Bronchial epithelial cell (primary cell): ENCODE data around the gene HNRNPU. TPM values are rescaled to one million over a fixed set of nuclear protein-coding genes. Genes with fewer than 3 reads are reported as not detected.

Experiments used
- DNase-seq: peaks from one replicate; pipeline ENCODE4 v3.0.0-alpha.2; 2010; ENCODE audit warnings: low read depth
- FAIRE-seq: peaks from 2 replicates; lab custom pipeline; 2011; peaks lifted over from hg19 to GRCh38; lab: Jason Lieb, UNC
- H3K27me3 ChIP-seq: 2 replicates; pipeline ENCODE4 v1.5.1; 2011; ENCODE audit warnings: low read length; ENCODE audit not compliant: control insufficient read depth, insufficient read depth
- H3K36me3 ChIP-seq: 2 replicates; pipeline ENCODE4 v1.5.1; 2011; ENCODE audit warnings: low read length; ENCODE audit not compliant: control insufficient read depth, insufficient read depth
- H3K4me3 ChIP-seq: 2 replicates; pipeline ENCODE4 v1.5.1; 2011; ENCODE audit warnings: mild to moderate bottlenecking, low read depth, low read length, control low read depth
- total RNA-seq: library from RNA; depleted of rRNA; stranded (reverse); fragments of >200 nt; gene quantifications from 2 replicates; pipeline ENCODE4 v1.2.1, GENCODE V29; 2014
- TF ChIP-seq, protein P1 (sequence below): IDR thresholded peaks from 2 replicates; pipeline ENCODE4 v1.5.1; 2011; ENCODE audit warnings: mild to moderate bottlenecking, moderate library complexity, low read length, control low read depth, inconsistent platforms; ENCODE audit not compliant: insufficient read depth, severe bottlenecking

HNRNPU gene
- total RNA-seq, 1 donor from 2014 or later: 259 TPM

DNA sequence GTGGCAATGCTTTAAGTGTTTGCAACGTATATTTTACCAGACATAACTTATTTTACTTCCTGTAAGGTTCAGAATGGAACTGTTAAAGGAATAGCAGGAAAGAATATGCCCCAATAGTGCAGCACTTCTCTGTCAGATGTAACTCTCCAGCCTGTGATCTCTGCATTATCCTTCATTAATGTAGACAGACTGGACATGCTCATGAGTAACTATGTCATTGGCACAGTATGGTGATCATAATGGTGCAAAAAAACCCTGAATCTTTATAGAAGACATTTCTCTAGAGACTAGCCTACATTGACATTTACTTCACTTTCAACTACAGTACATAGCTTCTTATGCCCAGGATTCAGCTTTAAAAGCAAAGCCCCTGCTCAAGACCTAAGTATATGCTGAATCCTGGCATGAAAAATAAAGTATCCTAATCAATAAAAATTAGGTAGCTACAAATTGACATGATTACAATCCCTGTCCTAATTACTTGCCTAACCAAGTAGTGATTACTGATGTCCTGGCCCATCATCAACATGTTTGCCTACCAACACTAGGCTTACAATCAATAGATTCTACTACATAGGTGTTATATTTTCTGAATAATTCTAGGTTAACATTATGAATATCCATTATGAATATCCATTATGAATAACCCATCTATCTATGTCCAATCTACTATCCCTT is 15.0 kb downstream of the HNRNPU start:
- Histone ChIP-seq H3K36me3 (peaks cover 5% of the 10 kb centered on the region), H3K27me3 (no peaks in the 10 kb centered on the region), H3K4me3 (no peak overlapping the region)
- TF ChIP-seq, protein P1, sequence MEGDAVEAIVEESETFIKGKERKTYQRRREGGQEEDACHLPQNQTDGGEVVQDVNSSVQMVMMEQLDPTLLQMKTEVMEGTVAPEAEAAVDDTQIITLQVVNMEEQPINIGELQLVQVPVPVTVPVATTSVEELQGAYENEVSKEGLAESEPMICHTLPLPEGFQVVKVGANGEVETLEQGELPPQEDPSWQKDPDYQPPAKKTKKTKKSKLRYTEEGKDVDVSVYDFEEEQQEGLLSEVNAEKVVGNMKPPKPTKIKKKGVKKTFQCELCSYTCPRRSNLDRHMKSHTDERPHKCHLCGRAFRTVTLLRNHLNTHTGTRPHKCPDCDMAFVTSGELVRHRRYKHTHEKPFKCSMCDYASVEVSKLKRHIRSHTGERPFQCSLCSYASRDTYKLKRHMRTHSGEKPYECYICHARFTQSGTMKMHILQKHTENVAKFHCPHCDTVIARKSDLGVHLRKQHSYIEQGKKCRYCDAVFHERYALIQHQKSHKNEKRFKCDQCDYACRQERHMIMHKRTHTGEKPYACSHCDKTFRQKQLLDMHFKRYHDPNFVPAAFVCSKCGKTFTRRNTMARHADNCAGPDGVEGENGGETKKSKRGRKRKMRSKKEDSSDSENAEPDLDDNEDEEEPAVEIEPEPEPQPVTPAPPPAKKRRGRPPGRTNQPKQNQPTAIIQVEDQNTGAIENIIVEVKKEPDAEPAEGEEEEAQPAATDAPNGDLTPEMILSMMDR: no peak
- no peak for FAIRE-seq
- no peak for DNase-seq

DNA sequence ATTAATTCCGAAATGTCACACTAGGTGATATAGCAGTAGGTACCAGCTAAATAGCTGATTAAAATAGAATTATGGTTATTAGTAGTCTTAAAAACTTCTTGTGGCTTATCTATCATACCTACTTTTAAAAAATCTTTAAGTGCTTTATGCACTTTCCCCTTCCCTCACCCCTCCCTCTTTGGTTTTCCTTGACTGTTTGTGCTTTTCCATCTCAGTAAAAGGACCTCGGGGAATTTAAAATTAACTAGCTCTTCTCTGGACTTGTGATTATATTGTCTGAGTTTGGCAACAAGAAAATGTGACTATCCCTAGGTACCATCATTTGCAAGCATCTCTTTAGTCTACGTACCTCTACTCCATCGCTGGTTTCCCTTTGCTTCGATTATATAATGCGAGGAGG is 17.7 kb downstream of the HNRNPU start:
- H3K27me3 ChIP-seq: no peaks in the 10 kb centered on the region
- DNase-seq (no peak), FAIRE-seq (no peak)
- H3K36me3 ChIP-seq: peaks cover 7% of the 10 kb centered on the region
- no peak overlapping the region for H3K4me3 ChIP-seq
- TF ChIP-seq, protein P1: no peak

DNA sequence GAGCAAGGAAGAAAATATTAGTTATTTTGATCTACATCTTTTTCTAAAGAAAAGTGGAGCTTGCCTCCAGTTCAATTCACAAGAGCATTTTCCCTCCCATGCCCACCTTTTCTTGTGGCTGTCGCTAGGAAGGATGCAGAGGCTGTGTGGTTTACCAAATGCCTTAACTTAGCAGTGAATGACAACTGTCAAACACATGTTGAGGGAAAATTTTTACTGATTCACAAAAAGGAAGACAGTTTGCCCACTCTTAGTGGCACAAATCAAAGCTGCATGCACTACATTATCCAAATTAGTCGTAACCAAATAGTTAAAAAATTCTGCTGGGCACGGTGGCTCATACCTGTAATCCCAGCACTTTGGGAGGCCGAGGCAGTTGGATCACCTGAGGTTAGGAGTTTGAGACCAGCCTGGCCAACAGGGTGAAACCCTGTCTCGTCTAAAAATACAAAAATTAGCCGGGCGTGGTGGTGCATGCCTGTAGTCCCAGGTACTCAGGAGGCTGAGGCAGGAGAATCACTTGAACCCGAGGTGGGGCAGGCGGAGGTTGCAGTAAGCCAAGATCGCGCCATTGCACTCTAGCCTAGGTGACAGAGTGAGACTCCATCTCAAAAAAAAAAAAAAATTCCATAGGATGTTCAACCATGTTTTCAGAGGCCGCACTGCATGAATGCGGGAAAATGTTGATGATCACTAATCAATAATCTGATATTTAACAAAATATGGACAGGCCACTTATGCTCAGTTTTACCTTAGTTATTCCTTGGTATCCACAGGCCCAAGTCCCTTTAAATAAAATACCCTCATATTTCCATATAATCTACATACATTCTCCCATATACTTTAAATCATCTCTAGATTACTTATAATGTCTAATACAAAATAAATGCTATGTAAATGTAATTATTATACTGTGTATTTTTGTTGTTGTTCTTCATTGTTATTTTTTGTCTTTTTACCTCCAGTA is 19.9 kb downstream of the HNRNPU start:
- TF ChIP-seq, protein P1: no peak
- Histone ChIP-seq H3K36me3 (peaks cover 7% of the 10 kb centered on the region), H3K27me3 (no peaks in the 10 kb centered on the region), H3K4me3 (no peak overlapping the region)
- DNase-seq (no peak), FAIRE-seq (no peak)

DNA sequence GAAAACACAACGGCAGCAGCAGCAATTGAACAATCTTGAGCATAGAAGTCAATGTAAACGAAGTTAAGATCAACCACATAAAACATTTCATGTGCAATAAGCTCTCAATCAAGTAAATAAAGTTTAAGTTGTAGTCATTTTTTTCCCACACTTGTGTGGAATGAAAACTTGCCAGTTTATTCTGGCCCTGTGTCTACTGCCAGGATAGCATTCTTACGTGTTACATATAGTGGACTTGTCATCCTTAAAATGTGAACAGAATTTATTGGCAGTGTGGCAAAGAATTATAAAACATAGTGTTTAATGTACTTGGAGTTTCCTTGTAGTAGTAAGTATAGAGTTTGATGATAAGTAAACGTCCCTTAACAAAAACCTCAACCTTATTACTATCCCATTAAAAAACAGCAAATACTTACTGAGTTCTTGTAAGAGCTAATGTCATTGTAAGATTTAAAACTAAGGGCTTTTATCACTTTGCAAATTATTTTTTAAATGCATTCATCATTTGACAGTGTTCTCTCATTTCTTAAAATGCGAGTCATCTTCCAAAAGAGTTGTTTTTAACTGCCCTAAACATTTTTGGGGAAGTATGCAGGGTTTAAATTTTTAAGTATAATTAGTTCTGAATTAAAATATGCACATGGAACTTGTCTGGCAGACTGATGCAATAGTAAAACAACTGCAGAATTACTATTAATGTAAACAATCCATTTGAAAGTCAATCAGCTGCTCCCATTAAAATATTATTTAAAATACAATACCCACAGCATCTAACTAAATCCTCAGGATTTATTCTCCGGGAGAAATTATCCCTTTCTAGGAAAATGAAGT is 21.0 kb downstream of the HNRNPU start:
- peaks cover 5% of the 10 kb centered on the region for H3K36me3 ChIP-seq
- DNase-seq: no peak
- H3K27me3 ChIP-seq: no peaks in the 10 kb centered on the region
- TF ChIP-seq, protein P1: no peak
- no peak overlapping the region for H3K4me3 ChIP-seq
- FAIRE-seq: no peak

DNA sequence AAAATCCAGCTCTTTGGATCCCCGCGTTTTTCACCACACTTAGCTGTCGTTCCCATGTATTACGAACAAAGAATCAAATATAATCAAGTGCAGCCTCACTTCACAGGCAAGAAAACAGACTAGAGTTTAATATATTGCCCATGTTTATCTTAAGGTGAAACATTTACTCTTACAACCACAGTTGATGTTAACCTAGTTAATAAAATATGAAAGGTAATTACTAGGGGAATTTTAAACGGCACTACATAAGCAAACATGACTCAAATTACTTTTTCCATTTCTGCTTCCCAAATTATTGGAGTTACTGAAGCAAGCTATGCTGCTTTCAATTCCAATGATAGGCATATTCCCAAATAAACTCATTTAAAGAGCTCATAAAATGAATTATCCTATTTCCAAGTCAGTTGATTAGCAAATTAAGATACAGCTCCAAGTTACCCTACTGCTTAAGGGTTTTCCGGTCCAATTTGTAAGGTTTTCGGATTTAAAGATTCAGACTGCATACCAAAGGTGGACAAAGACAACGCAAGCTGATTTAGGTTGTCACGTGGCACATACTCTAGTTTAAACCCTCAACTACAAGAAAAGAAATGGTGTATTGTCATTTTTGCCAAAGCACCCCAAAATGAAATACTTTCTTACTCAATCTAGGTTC is 22.9 kb downstream of the HNRNPU start:
- Histone ChIP-seq H3K36me3 (peaks cover 5% of the 10 kb centered on the region), H3K27me3 (no peaks in the 10 kb centered on the region), H3K4me3 (no peak overlapping the region)
- FAIRE-seq: no peak
- no peak for DNase-seq
- TF ChIP-seq, protein P1: no peak
